PFSK-1 (cell line): ENCODE results near the gene ALDH2.

Experiments used
- FOXP2 ChIP-seq: optimal IDR thresholded peaks from 2 replicates; pipeline ENCODE3; 2011; ENCODE audit warnings: borderline replicate concordance, control low read depth, inconsistent platforms; ENCODE audit not compliant: insufficient read depth; ENCODE audit errors: extremely low read length, extremely low read depth
- POLR2AphosphoS5 ChIP-seq: IDR thresholded peaks from 2 replicates; pipeline ENCODE4 v1.6.1; 2012; ENCODE audit warnings: low read depth, mild to moderate bottlenecking, control low read depth, low read length, moderate library complexity
- REST ChIP-seq, 2 experiments: IDR thresholded peaks; 2 replicates each; pipeline versions ENCODE4 v1.6.1 to v1.8.0; 2011 to 2012; ENCODE audit warnings: low read depth in 2 of 2, low read length in 2 of 2, control low read depth in 1 of 2, inconsistent platforms in 1 of 2, mild to moderate bottlenecking in 1 of 2, moderate library complexity in 1 of 2; ENCODE audit not compliant: insufficient read depth in 1 of 2
- SIN3A ChIP-seq: IDR thresholded peaks from 2 replicates; pipeline ENCODE4 v1.6.1; 2012; ENCODE audit warnings: mild to moderate bottlenecking, low read length, moderate library complexity, borderline replicate concordance; ENCODE audit not compliant: insufficient read depth
- TAF1 ChIP-seq: IDR thresholded peaks from 2 replicates; pipeline ENCODE4 v1.6.1; 2012; ENCODE audit warnings: low read length, control low read depth, borderline replicate concordance; ENCODE audit not compliant: insufficient read depth

Gene ALDH2

GRCh38 chr12:111757361-111758119, 9.2 kb upstream of the ALDH2 start:
- TF ChIP-seq POLR2AphosphoS5 (no peak), SIN3A (no peak), FOXP2 (no peak), REST (IDR thresholded peaks at IDR 0.05; ENCODE audit: insufficient read depth in 1 of 2, low read depth in 2 of 2, low read length in 2 of 2) (no peak), TAF1 (no peak)

- TF ChIP-seq FOXP2 = no peak
- no peak for TF ChIP-seq TAF1
- TF ChIP-seq POLR2AphosphoS5 = no peak
- TF ChIP-seq SIN3A = no peak
- no peak for TF ChIP-seq REST (IDR thresholded peaks at IDR 0.05; ENCODE audit: insufficient read depth in 1 of 2, low read depth in 2 of 2, low read length in 2 of 2)
Measured at GRCh38 chr12:111758120-111758561, 8.6 kb upstream of the ALDH2 start.

- TF ChIP-seq REST (IDR thresholded peaks at IDR 0.05; ENCODE audit: insufficient read depth in 1 of 2, low read depth in 2 of 2, low read length in 2 of 2) (no peak), SIN3A (no peak), FOXP2 (no peak), TAF1 (no peak), POLR2AphosphoS5 (no peak)
Measured at GRCh38 chr12:111759271-111759670, 7.5 kb upstream of the ALDH2 start.

- no peak for TF ChIP-seq FOXP2
- no peak for TF ChIP-seq REST (IDR thresholded peaks at IDR 0.05; ENCODE audit: insufficient read depth in 1 of 2, low read depth in 2 of 2, low read length in 2 of 2)
- no peak for TF ChIP-seq SIN3A
- no peak for TF ChIP-seq TAF1
- no peak for TF ChIP-seq POLR2AphosphoS5
Measured at GRCh38 chr12:111759991-111760390, 6.7 kb upstream of the ALDH2 start.
